Heart left ventricle (tissue), 16 donors: Measurements from ENCODE around the gene MON2. TPM values are rescaled to one million over a fixed set of nuclear protein-coding genes. Genes with fewer than 3 reads are reported as not detected.
A peak's percentile ranks its signal among the peaks of the same experiment; 100 is the strongest.

ENCODE experiments used
- ATAC-seq, 4 donors: fragments of 200-7000 bp; cut with Tn5 transposase; one replicate each; pipeline ENCODE4 v1.9.1; 2020 to 2022; ENCODE audit warnings: moderate library complexity in 4 of 4, mild to moderate bottlenecking in 3 of 4, moderate number of reproducible peaks in 1 of 4
- DNase-seq, 5 donors: peaks; one replicate each; pipeline ENCODE4 v3.0.0-alpha.2; 2020
- H3K27ac ChIP-seq, 12 donors: fragments of 200-600 bp; sonication (generic) in 4 of 12; one replicate each; pipeline versions ENCODE4 v1.5.0 to v1.8.0; 2016 to 2022; ENCODE audit warnings: mild to moderate bottlenecking in 2 of 12
- H3K27me3 ChIP-seq, 9 donors: fragments of 200-600 bp; sonication (generic) in 2 of 9; one replicate each; pipeline versions ENCODE4 v1.5.1 to v1.8.0; 2016 to 2022; ENCODE audit warnings: mild to moderate bottlenecking in 3 of 9
- H3K36me3 ChIP-seq, 9 donors: fragments of 200-600 bp; sonication (generic) in 2 of 9; one replicate each; pipeline versions ENCODE4 v1.5.0 to v1.8.0; 2018 to 2022; ENCODE audit warnings: mild to moderate bottlenecking in 2 of 9
- H3K4me1 ChIP-seq, 12 donors: fragments of 200-600 bp; sonication (generic) in 4 of 12; one replicate each; pipeline versions ENCODE4 v1.5.0 to v1.8.0; 2016 to 2022; ENCODE audit warnings: mild to moderate bottlenecking in 3 of 12
- H3K4me3 ChIP-seq, 12 donors: fragments of 200-600 bp; sonication (generic) in 4 of 12; one replicate each; pipeline versions ENCODE4 v1.5.0 to v1.8.0; 2017 to 2022; ENCODE audit warnings: mild to moderate bottlenecking in 9 of 12, moderate library complexity in 4 of 12
- H3K9me3 ChIP-seq, 12 donors: fragments of 200-600 bp; sonication (generic) in 4 of 12; one replicate each; pipeline versions ENCODE4 v1.5.0 to v1.8.0; 2016 to 2022; ENCODE audit warnings: mild to moderate bottlenecking in 1 of 12
- CTCF ChIP-seq, 12 donors: fragments of 200-600 bp; sonication (generic) in 4 of 12; IDR thresholded peaks; one replicate each; pipeline versions ENCODE4 v1.5.0 to v1.8.0; 2018 to 2022; ENCODE audit warnings: antibody characterized with exemption in 12 of 12, mild to moderate bottlenecking in 5 of 12
- POLR2A ChIP-seq, 2 donors: fragments of 450-650 bp; IDR thresholded peaks; one replicate each; pipeline ENCODE4 v1.6.1; 2017; ENCODE audit warnings: antibody characterized with exemption in 2 of 2, mild to moderate bottlenecking in 2 of 2, moderate library complexity in 2 of 2
- WGBS, 4 donors: extraction: QIAGEN DNeasy Blood & Tissue Kit in 2 of 4; methylation state at CpG; one replicate each; pipeline versions ENCODE4 v1.1.5 to v1.1.7; 2013 to 2018; 5-methylcytosine and 5-hydroxymethylcytosine counted together
- intact Hi-C, 10 donors: fragments of 100-400 bp; cut with DNase I; formaldehyde crosslinking; loops; one replicate each; pipeline versions ENCODE4 v1.11.1 to v1.14.2; 2022
- polyA plus RNA-seq, 2 donors: library from polyadenylated mRNA; stranded (reverse); fragments of 200-250 nt; gene quantifications; one replicate each; pipeline ENCODE4 v1.2.3, GENCODE V29; 2013
- total RNA-seq, 9 donors: library from RNA; depleted of rRNA in 2 of 9; stranded (reverse); fragments of >200 nt in 2 of 9; fragmentation: NEBNext Ultra II Directional in 3 of 9; extraction: Animal tissue kit (Norgen Biotek cat#: 25700) in 3 of 9; gene quantifications; one replicate each; pipeline versions ENCODE4 v1.1.0 to v1.2.4, GENCODE V29; 2016 to 2023
- donor health status: ischemic (EF 13 %, LVEDD 7.1; RV severe dilation, severe dysfunction).
- donor health status: healthy with polysubstance abuse.
- donor health status: DM: no; HTN: yes; CAD: no.
- donor health status: DM: no; HTN: no; CAD: no.
- donor health status: ischemic (EF 25% LVEDD 6.9; RV normal size, moderate dysfunction).
- donor health status: ischemic (EF 25% LVEDD 5.7; RV mildly dilated, moderate dysfunction).
- donor health status: healthy.
- donor health status: DM: yes; HTN: yes; CAD: no.
- donor health status: ischemic (EF 35%, LVEDD 5.7; RV mildly dilated, moderate dysfunction).
- donor health status: nonischemic (EF 11% LVEDD 7.7; RV severe dilation, severe dysfunction).
- donor health status: DM: yes; HTN: yes; CAD: no.
- donor health status: PGD.
- donor health status: ischemic (EF 29% LVEDD 5.4; RV normal size, mild dysfunction).
- donor health status: nonischemic (EF 23%, LVEDD 6.1; RV moderate dilation, normal function).

The MON2 gene
- total and polyA plus RNA-seq, 11 donors: 8.7 to 30.6 (median 17.0) TPM

DNA sequence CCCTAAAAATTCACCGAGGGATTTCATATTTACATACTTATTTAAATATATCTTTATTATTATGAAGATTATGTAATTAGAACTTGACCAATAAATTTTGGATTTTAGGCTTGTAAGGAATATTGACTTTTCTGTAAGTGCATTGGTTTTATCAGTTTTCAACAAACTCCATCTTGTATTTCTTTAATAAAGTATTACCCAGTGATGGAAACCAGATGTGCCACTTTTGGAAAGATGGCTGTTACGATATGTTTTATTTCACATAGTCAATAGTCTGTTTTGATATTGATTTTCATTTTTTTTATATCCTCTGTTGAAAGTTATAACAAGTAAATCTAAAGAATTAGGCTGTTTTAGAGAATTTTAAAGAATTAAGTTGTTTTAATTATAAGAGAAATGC lies 1.8 kb downstream of the MON2 start:
- Histone ChIP-seq H3K36me3 (peaks cover 0 to 14% (median 2%) of the 10 kb centered on the region in 9 donors), H3K9me3 (peaks cover 0 to 8% (median 0%) of the 10 kb centered on the region in 12 donors), H3K27ac (no peak overlapping the region), H3K4me1 (peaks cover 0 to 50% (median 36%) of the 10 kb centered on the region in 12 donors), H3K27me3 (no peaks in the 10 kb centered on the region), H3K4me3 (peak overlapping the region in 10 of 12 donors; percentile 77 to 98 (median 87))
- ATAC-seq: no peak
- no peak for DNase-seq
- intact Hi-C loops: loop anchor here in 1 of 10 donors (5.0 kb wide), 1 partner anchor 206 kb away; the partner anchor contains the start of gene USP15
- WGBS, 4 donors: 70 to 79% (median 72%) methylated on average over 2 of the region's 2 CpGs
- TF ChIP-seq POLR2A (IDR thresholded peaks at IDR 0.05) (no peak), CTCF (IDR thresholded peaks at IDR 0.05) (no peak)

DNA sequence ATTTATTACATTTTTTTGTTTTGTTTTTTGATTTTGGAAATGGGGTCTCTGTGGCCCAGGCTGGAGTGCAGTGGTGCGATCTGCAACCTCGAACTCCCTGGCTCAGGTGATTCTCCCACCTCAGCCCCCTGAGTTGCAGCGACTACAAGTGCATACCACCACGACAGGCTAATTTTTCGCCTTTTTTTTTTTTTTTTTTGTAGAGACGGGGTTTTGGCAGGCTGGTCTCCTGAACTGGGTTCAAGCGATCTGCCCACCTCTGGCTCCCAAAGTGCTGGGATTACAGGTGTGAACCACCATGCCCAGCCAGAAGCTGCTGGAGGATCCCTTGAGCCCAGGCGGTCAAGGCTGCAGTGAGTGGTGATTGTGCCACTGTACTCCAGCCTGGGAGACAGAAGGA lies 2.3 kb downstream of the MON2 start:
- intact Hi-C loops: loop anchor here in 1 of 10 donors (5.0 kb wide), 1 partner anchor 207 kb away; the partner anchor contains the start of gene USP15
- peaks cover 0 to 3% (median 0%) of the 10 kb centered on the region in 12 donors for H3K9me3 ChIP-seq
- H3K27ac ChIP-seq: no peak overlapping the region
- H3K36me3 ChIP-seq: peaks cover 0 to 14% (median 2%) of the 10 kb centered on the region in 9 donors
- no peak for DNase-seq
- H3K4me3 ChIP-seq: peak overlapping the region in 7 of 12 donors; percentile 1 to 95 (median 87)
- peaks cover 0 to 51% (median 36%) of the 10 kb centered on the region in 12 donors for H3K4me1 ChIP-seq
- no peak for TF ChIP-seq POLR2A (IDR thresholded peaks at IDR 0.05)
- no peak for ATAC-seq
- no peaks in the 10 kb centered on the region for H3K27me3 ChIP-seq
- 77 to 84% (median 80%) methylated on average over 8 of the region's 8 CpGs for WGBS, 4 donors

DNA sequence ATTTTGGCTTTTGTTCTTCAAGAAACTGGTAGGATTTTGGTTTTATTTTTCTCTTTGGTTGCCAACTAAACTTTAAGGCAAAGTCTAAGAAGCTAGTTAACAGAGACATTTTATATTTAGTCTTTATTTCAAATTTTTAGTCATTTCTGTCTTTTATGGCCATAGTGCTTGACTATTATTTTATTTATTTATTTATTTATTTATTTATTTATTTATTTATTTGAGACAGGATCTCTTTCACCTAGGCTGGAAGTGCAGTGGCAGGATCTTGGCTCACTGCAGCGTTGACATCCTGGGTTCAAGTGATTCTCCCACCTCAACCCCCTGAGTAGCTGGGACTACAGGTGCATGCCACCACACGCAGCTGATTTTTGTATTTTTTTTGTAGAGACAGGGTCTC lies 3.1 kb downstream of the MON2 start:
- whole genome bisulfite sequencing, 4 donors: 88 to 96% (median 91%) methylated on average over 2 of the region's 2 CpGs
- no peak for ATAC-seq
- H3K9me3 ChIP-seq: no peaks in the 10 kb centered on the region
- intact Hi-C loops: loop anchor here in 1 of 10 donors (5.0 kb wide), 1 partner anchor 207 kb away; the partner anchor contains the start of gene USP15
- TF ChIP-seq POLR2A (IDR thresholded peaks at IDR 0.05) (no peak), CTCF (IDR thresholded peaks at IDR 0.05) (no peak)
- DNase-seq: no peak
- H3K27me3 ChIP-seq: no peaks in the 10 kb centered on the region
- peak overlapping the region in 1 of 12 donors; percentile 13 for H3K4me3 ChIP-seq
- H3K4me1 ChIP-seq: peaks cover 0 to 56% (median 37%) of the 10 kb centered on the region in 12 donors
- no peak overlapping the region for H3K27ac ChIP-seq
- H3K36me3 ChIP-seq: peaks cover 0 to 14% (median 2%) of the 10 kb centered on the region in 9 donors

GRCh38 chr12:62471734-62472133 lies 5.1 kb downstream of the MON2 start:
- no peak for TF ChIP-seq CTCF (IDR thresholded peaks at IDR 0.05)
- no peak for TF ChIP-seq POLR2A (IDR thresholded peaks at IDR 0.05)
- Histone ChIP-seq H3K4me1 (peaks cover 0 to 54% (median 34%) of the 10 kb centered on the region in 12 donors), H3K27ac (no peak overlapping the region), H3K4me3 (no peak overlapping the region), H3K27me3 (no peaks in the 10 kb centered on the region), H3K9me3 (no peaks in the 10 kb centered on the region), H3K36me3 (peaks cover 0 to 15% (median 2%) of the 10 kb centered on the region in 9 donors)
- DNase-seq: no peak
- WGBS, 4 donors: 72 to 82% (median 79%) methylated on average over 4 of the region's 4 CpGs
- intact Hi-C loops: no loop called here
- ATAC-seq: no peak
